ENCODE data around the gene SGSM2.

SGSM2 gene

GRCh38 chr17:2401426-2402221, 64.3 kb downstream of the SGSM2 start:
- Mint-ChIP-seq H3K27me3 (no peaks in the 10 kb centered on the region), H3K27ac (peak overlapping the region; percentile 98), H3K4me1 (ENCODE audit: low read depth) (peaks cover 56% of the 10 kb centered on the region), H3K9me3 (no peaks in the 10 kb centered on the region), H3K36me3 (ENCODE audit: low read depth) (peaks cover 22% of the 10 kb centered on the region), H3K4me3 (peak overlapping the region; percentile 89)
- DNase-seq: peak; percentile 99

GRCh38 chr17:2402544-2402943, 65.2 kb downstream of the SGSM2 start:
- peak overlapping the region; percentile 82 for H3K27ac Mint-ChIP-seq
- peak overlapping the region; percentile 72 for H3K4me3 Mint-ChIP-seq
- no peaks in the 10 kb centered on the region for H3K9me3 Mint-ChIP-seq
- H3K4me1 Mint-ChIP-seq (ENCODE audit: low read depth): peaks cover 56% of the 10 kb centered on the region
- peaks cover 28% of the 10 kb centered on the region for H3K36me3 Mint-ChIP-seq (ENCODE audit: low read depth)
- no peaks in the 10 kb centered on the region for H3K27me3 Mint-ChIP-seq
- DNase-seq: no peak

GRCh38 chr17:2403044-2403443, 65.7 kb downstream of the SGSM2 start:
- H3K4me3 Mint-ChIP-seq: no peak overlapping the region
- H3K36me3 Mint-ChIP-seq (ENCODE audit: low read depth): peaks cover 28% of the 10 kb centered on the region
- H3K4me1 Mint-ChIP-seq (ENCODE audit: low read depth): peaks cover 51% of the 10 kb centered on the region
- H3K9me3 Mint-ChIP-seq: no peaks in the 10 kb centered on the region
- H3K27ac Mint-ChIP-seq: no peak overlapping the region
- DNase-seq: no peak
- H3K27me3 Mint-ChIP-seq: no peaks in the 10 kb centered on the region

GRCh38 chr17:2405247-2405926, 68.1 kb downstream of the SGSM2 start:
- peaks cover 39% of the 10 kb centered on the region for H3K4me1 Mint-ChIP-seq (ENCODE audit: low read depth)
- no peak overlapping the region for H3K4me3 Mint-ChIP-seq
- peaks cover 25% of the 10 kb centered on the region for H3K36me3 Mint-ChIP-seq (ENCODE audit: low read depth)
- peak overlapping the region; percentile 13 for H3K27ac Mint-ChIP-seq
- H3K9me3 Mint-ChIP-seq: no peaks in the 10 kb centered on the region
- no peak for DNase-seq
- H3K27me3 Mint-ChIP-seq: no peaks in the 10 kb centered on the region

- H3K4me3 Mint-ChIP-seq: no peak overlapping the region
- H3K27ac Mint-ChIP-seq: peak overlapping the region; percentile 88
- peaks cover 39% of the 10 kb centered on the region for H3K4me1 Mint-ChIP-seq (ENCODE audit: low read depth)
- H3K36me3 Mint-ChIP-seq (ENCODE audit: low read depth): peaks cover 33% of the 10 kb centered on the region
- no peak for DNase-seq
- H3K9me3 Mint-ChIP-seq: no peaks in the 10 kb centered on the region
- no peaks in the 10 kb centered on the region for H3K27me3 Mint-ChIP-seq
These were observed 69.1 kb downstream of the SGSM2 start for GRCh38 chr17:2406271-2406902.

DNA sequence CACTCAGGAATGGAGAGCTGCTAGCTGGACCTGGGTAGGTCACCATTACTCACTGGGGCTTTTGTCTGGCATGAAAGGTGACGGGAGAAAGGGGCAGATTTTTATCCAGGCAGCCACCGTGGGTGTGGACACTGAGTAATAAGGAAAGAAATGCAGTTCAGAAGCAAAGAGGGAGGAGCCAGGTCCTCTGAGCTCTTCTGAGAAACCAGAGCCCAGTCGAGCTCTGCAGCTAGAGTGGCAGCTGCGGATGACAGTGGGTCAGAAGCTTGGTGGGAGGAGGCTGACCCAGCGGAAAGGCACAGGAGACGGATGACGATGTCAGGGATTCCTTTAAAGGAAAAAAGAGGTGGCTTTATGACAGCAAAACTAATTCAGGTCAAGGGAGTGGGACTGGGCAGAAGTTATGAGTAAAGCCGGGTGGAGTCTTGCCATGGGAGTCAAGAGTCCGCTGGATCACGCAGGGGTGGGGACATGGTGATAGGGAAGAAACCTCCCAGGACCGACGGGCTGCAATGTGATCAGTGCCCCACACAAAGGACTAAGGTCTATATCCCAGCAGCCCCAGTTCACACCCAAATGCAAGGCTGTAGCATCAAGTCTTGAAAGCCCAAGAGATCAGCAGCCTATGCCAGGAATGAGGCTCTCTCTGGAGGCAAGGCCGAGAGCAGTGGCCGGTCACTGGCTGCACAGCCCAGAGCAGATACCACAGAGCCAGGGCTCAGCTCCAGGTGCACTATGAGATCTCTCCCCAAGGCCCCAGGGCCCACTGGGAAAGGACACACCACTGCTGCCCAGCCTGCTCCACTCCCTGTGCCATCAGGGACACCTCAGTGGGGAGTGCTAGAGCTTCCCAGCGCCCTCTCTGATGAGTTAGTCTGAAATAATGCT, 69.8 kb downstream of the SGSM2 start:
- Mint-ChIP-seq H3K36me3 (ENCODE audit: low read depth) (peaks cover 33% of the 10 kb centered on the region), H3K27ac (peak overlapping the region; percentile 88), H3K9me3 (no peaks in the 10 kb centered on the region), H3K4me1 (ENCODE audit: low read depth) (peaks cover 34% of the 10 kb centered on the region), H3K4me3 (no peak overlapping the region), H3K27me3 (no peaks in the 10 kb centered on the region)
- no peak for DNase-seq

- Mint-ChIP-seq H3K27ac (no peak overlapping the region), H3K4me3 (no peak overlapping the region), H3K27me3 (no peaks in the 10 kb centered on the region), H3K9me3 (no peaks in the 10 kb centered on the region), H3K36me3 (ENCODE audit: low read depth) (peaks cover 50% of the 10 kb centered on the region), H3K4me1 (ENCODE audit: low read depth) (peaks cover 12% of the 10 kb centered on the region)
- no peak for DNase-seq
These were observed 73.7 kb downstream of the SGSM2 start for GRCh38 chr17:2410951-2411350.

GRCh38 chr17:2412561-2413021, 75.3 kb downstream of the SGSM2 start:
- H3K4me1 Mint-ChIP-seq (ENCODE audit: low read depth): peaks cover 2% of the 10 kb centered on the region
- H3K4me3 Mint-ChIP-seq: no peak overlapping the region
- H3K27me3 Mint-ChIP-seq: no peaks in the 10 kb centered on the region
- no peaks in the 10 kb centered on the region for H3K9me3 Mint-ChIP-seq
- peaks cover 55% of the 10 kb centered on the region for H3K36me3 Mint-ChIP-seq (ENCODE audit: low read depth)
- no peak for DNase-seq
- H3K27ac Mint-ChIP-seq: peak overlapping the region; percentile 44

DNA sequence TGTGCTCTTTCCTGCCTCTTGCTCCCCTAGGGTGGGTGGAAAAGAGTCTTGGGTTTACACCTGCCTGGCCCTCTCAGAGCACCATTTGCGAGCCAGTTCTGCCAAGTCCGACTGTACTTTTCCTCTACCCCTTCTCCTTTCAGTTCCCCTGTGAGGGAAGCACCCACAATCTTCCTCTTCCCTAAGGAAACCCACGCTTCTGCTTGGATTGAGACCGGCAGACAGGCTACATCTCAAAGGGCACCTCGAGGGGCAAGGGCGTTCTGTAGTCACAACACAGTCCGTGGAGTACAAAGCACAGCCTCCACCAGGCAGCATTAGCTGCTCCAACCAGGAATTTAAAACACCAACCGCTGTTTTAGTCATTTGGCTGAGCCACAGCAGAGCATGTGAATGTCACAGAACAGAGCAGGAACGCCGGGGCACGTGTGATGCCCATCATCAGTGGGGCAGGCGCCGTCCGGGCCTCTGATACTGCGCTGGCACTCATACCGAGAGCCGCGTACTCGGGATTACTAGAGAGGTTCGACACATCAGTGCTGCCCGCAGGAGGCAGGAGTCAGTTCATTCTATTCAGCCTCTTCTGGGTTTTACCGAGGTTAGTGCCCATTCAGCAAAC, 77.3 kb downstream of the SGSM2 start:
- Mint-ChIP-seq H3K9me3 (no peaks in the 10 kb centered on the region), H3K4me3 (no peak overlapping the region), H3K36me3 (ENCODE audit: low read depth) (peaks cover 74% of the 10 kb centered on the region)

DNA sequence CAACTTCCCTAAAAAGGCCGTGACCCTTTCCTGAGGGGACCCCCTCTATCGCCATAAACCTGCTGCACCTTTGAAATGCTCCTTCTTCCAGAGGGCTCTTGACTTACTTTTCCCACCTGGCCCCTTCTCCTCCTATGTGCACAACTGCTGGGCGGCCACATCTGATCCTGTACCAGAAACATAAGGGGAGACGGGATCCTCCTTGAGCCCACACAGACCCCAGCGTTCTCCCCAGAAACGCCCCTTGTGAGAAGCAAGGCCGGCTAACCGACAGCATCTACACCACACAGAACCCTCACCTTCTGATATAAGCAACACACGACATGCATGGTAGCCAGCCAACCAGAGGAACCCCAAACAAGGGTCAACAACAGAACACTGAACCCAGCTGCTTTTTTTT, 77.8 kb downstream of the SGSM2 start:
- Mint-ChIP-seq H3K4me3 (no peak overlapping the region), H3K9me3 (no peaks in the 10 kb centered on the region), H3K4me1 (ENCODE audit: low read depth) (peaks cover 4% of the 10 kb centered on the region), H3K27ac (peak overlapping the region; percentile 26), H3K36me3 (ENCODE audit: low read depth) (peaks cover 80% of the 10 kb centered on the region), H3K27me3 (no peaks in the 10 kb centered on the region)
- DNase-seq: no peak

More for the DNA sequence above, 77.3 kb downstream of the SGSM2 start:
- no peak for DNase-seq
- H3K27ac Mint-ChIP-seq: peak overlapping the region; percentile 57
- H3K27me3 Mint-ChIP-seq: no peaks in the 10 kb centered on the region
- peaks cover 4% of the 10 kb centered on the region for H3K4me1 Mint-ChIP-seq (ENCODE audit: low read depth)

DNA sequence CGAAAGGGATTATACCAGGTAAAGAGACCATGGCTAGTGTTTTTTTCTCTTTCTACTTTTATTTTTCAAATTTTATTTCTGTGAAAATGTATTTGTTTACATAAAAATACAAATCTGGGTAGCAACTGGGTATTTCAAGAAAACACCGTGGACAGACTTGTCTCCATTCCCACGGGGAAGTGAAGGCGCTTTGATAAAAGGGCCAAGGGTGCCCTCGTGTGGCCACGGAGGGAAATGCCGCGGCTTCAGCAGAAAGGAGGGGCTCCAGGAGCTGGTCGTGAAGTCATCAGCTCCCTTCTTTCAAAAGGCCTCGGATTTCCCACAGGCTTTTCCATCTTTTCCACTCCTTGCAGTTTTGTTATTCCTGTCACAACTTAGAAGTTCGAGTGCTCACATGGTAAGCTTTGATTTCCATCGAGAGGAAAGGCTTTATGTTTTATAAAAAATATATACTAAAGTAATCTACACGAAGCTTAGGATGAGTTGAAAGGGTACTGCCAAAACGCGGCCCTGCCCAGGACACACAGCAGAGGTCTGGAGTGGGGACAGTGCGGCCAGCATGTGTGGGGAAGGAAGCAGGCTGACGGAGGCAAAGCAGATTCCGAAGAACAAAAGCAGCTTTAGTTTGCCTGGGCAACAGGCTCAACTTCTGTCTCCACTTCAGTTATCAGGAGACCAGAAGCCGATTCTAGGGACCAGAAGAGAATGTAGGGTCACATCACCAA, 78.9 kb downstream of the SGSM2 start:
- H3K36me3 Mint-ChIP-seq (ENCODE audit: low read depth): peaks cover 82% of the 10 kb centered on the region
- no peaks in the 10 kb centered on the region for H3K27me3 Mint-ChIP-seq
- no peak overlapping the region for H3K4me3 Mint-ChIP-seq
- H3K4me1 Mint-ChIP-seq (ENCODE audit: low read depth): peaks cover 4% of the 10 kb centered on the region
- no peaks in the 10 kb centered on the region for H3K9me3 Mint-ChIP-seq
- peak overlapping the region; percentile 76 for H3K27ac Mint-ChIP-seq
- DNase-seq: peak; percentile 90

GRCh38 chr17:2418572-2418971, 81.3 kb downstream of the SGSM2 start:
- H3K27ac Mint-ChIP-seq: peak overlapping the region; percentile 52
- no peak overlapping the region for H3K4me3 Mint-ChIP-seq
- no peaks in the 10 kb centered on the region for H3K9me3 Mint-ChIP-seq
- no peaks in the 10 kb centered on the region for H3K27me3 Mint-ChIP-seq
- H3K4me1 Mint-ChIP-seq (ENCODE audit: low read depth): peaks cover 4% of the 10 kb centered on the region
- H3K36me3 Mint-ChIP-seq (ENCODE audit: low read depth): peaks cover 84% of the 10 kb centered on the region
- no peak for DNase-seq

DNA sequence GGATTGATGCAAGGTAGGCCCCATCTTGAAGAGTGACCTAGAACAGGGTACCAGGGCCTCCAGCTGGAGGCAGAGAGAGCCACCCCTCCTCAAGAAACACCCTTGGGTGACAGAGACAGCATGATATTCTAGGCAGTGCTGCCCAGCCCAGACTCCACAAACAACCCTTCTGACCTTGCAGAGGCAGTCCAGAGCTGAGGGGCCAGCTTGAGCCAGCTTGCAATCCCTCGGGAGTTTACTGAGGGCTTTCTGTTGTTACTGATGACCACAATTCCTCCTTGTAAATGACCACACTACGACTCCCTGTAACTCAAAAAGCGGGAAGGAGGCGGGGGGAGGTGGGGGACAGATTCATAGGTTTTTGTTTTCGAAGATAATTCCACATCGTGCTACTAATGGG, 82.2 kb downstream of the SGSM2 start:
- H3K36me3 Mint-ChIP-seq (ENCODE audit: low read depth): peaks cover 77% of the 10 kb centered on the region
- H3K9me3 Mint-ChIP-seq: no peaks in the 10 kb centered on the region
- H3K4me3 Mint-ChIP-seq: no peak overlapping the region
- DNase-seq: no peak
- peaks cover 4% of the 10 kb centered on the region for H3K4me1 Mint-ChIP-seq (ENCODE audit: low read depth)
- H3K27ac Mint-ChIP-seq: peak overlapping the region; percentile 29
- no peaks in the 10 kb centered on the region for H3K27me3 Mint-ChIP-seq
